Progenitor cell of endocrine pancreas (in vitro differentiated cells): ENCODE measurements around the gene PAWR. TPM values are rescaled to one million over a fixed set of nuclear protein-coding genes. Genes with fewer than 3 reads are reported as not detected.
A peak's percentile ranks its signal among the peaks of the same experiment; 100 is the strongest.

Experiments
- DNase-seq: peaks from one replicate; pipeline ENCODE4 v3.0.0; 2021; ENCODE audit warnings: low spot score; ENCODE audit not compliant: unreplicated experiment
- H3K27ac Mint-ChIP-seq: 2 replicates; pipeline ENCODE4 v1.8.0; 2021; ENCODE audit warnings: mild to moderate bottlenecking, moderate library complexity, mixed read lengths
- H3K27me3 Mint-ChIP-seq: 2 replicates; pipeline ENCODE4 v1.8.0; 2021; ENCODE audit warnings: mixed read lengths
- H3K36me3 Mint-ChIP-seq: 2 replicates; pipeline ENCODE4 v1.8.0; 2022; ENCODE audit warnings: mixed read lengths; ENCODE audit not compliant: insufficient read depth
- H3K4me1 Mint-ChIP-seq: 2 replicates; pipeline ENCODE4 v1.8.0; 2021; ENCODE audit warnings: low read depth, mixed read lengths
- H3K4me3 Mint-ChIP-seq: 2 replicates; pipeline ENCODE4 v1.8.0; 2021; ENCODE audit warnings: low read depth, mild to moderate bottlenecking, moderate library complexity, mixed read lengths
- H3K9me3 Mint-ChIP-seq: 2 replicates; pipeline ENCODE4 v1.8.0; 2021; ENCODE audit warnings: low read depth, mixed read lengths
- total RNA-seq: library from RNA; stranded (reverse); gene quantifications from 2 replicates; pipeline ENCODE4 v1.2.1, GENCODE V29; 2021
- TF ChIP-seq, protein P1 (sequence below): fragments of 200-600 bp; sonication (generic); IDR thresholded peaks from one replicate; pipeline ENCODE4 v1.5.0; 2021; ENCODE audit warnings: antibody characterized with exemption, mild to moderate bottlenecking; ENCODE audit not compliant: unreplicated experiment

The PAWR gene
- total RNA-seq, 1 donor from 2014 or later = 85.7 TPM

GRCh38 chr12:79619872-79620562 lies 70.7 kb downstream of the PAWR start:
- no peaks in the 10 kb centered on the region for H3K4me1 Mint-ChIP-seq
- peaks cover 11% of the 10 kb centered on the region for H3K36me3 Mint-ChIP-seq
- TF ChIP-seq, protein P1, sequence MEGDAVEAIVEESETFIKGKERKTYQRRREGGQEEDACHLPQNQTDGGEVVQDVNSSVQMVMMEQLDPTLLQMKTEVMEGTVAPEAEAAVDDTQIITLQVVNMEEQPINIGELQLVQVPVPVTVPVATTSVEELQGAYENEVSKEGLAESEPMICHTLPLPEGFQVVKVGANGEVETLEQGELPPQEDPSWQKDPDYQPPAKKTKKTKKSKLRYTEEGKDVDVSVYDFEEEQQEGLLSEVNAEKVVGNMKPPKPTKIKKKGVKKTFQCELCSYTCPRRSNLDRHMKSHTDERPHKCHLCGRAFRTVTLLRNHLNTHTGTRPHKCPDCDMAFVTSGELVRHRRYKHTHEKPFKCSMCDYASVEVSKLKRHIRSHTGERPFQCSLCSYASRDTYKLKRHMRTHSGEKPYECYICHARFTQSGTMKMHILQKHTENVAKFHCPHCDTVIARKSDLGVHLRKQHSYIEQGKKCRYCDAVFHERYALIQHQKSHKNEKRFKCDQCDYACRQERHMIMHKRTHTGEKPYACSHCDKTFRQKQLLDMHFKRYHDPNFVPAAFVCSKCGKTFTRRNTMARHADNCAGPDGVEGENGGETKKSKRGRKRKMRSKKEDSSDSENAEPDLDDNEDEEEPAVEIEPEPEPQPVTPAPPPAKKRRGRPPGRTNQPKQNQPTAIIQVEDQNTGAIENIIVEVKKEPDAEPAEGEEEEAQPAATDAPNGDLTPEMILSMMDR = no peak
- no peaks in the 10 kb centered on the region for H3K9me3 Mint-ChIP-seq
- peak overlapping the region; percentile 34 for H3K27ac Mint-ChIP-seq
- no peak overlapping the region for H3K4me3 Mint-ChIP-seq
- no peaks in the 10 kb centered on the region for H3K27me3 Mint-ChIP-seq
- no peak for DNase-seq

DNA sequence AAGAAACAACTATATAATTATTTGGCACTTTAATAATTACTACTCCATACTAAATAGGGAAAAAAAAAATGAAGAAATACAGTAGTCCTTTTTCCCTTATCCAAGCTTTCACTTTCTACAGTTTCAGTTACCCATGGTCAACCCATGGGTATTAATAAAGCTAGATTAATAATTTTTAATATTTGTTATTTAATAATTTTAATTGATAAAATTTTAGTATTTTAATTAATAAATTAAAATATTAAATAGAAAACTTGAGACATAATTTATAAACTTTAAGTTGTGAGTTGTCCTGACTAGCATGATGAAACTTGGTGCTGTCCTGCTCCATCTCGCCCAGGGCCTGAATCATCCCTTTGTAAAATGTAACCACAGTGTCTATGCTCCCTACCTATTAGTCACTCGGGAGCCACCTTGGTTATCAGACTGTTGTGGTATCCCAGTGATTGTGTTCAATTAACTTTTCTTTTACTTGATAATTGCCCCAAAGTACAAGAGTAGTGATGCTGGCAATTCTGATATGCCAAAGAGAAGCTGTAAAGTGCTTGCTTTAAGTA lies 71.8 kb downstream of the PAWR start:
- peaks cover 3% of the 10 kb centered on the region for H3K4me1 Mint-ChIP-seq
- TF ChIP-seq, protein P1 = no peak
- no peaks in the 10 kb centered on the region for H3K9me3 Mint-ChIP-seq
- H3K4me3 Mint-ChIP-seq = no peak overlapping the region
- no peak overlapping the region for H3K27ac Mint-ChIP-seq
- H3K27me3 Mint-ChIP-seq = no peaks in the 10 kb centered on the region
- peaks cover 11% of the 10 kb centered on the region for H3K36me3 Mint-ChIP-seq
- no peak for DNase-seq

GRCh38 chr12:79617696-79618095 lies 73.1 kb downstream of the PAWR start:
- Mint-ChIP-seq H3K27ac (no peak overlapping the region), H3K4me1 (peaks cover 3% of the 10 kb centered on the region), H3K36me3 (peaks cover 11% of the 10 kb centered on the region), H3K4me3 (no peak overlapping the region), H3K27me3 (no peaks in the 10 kb centered on the region), H3K9me3 (no peaks in the 10 kb centered on the region)
- DNase-seq = no peak
- TF ChIP-seq, protein P1 = no peak

- TF ChIP-seq, protein P1 = no peak
- Mint-ChIP-seq H3K4me3 (no peak overlapping the region), H3K9me3 (no peaks in the 10 kb centered on the region), H3K36me3 (peaks cover 11% of the 10 kb centered on the region), H3K4me1 (peaks cover 3% of the 10 kb centered on the region), H3K27me3 (no peaks in the 10 kb centered on the region), H3K27ac (no peak overlapping the region)
- no peak for DNase-seq
These were observed 74.9 kb downstream of the PAWR start for GRCh38 chr12:79615596-79616560.

DNA sequence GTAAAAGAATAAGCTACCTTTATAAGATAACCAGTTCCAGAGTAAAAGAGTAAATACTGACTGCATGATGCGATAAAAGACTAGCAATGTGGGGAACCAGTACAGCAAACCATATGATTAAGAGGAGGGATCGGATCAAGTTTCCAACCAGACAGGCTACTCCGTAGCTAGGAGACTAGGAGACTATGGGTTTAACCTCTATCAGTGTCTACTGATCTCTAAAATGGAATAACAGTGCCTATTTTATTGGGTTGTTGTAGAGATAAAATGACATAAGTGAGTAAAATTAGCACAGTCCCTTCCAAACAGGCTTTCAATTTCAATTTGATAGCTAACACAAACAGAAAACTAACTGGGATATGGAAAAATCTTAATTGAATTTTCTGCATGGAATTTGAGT lies 76.0 kb downstream of the PAWR start:
- DNase-seq = no peak
- Mint-ChIP-seq H3K4me3 (no peak overlapping the region), H3K36me3 (peaks cover 10% of the 10 kb centered on the region), H3K27ac (no peak overlapping the region), H3K4me1 (peaks cover 3% of the 10 kb centered on the region), H3K27me3 (no peaks in the 10 kb centered on the region), H3K9me3 (no peaks in the 10 kb centered on the region)
- TF ChIP-seq, protein P1 = no peak
